Sigmoid colon (tissue), 7 donors: ENCODE results near the gene ADARB2. TPM values are rescaled to one million over a fixed set of nuclear protein-coding genes. Genes with fewer than 3 reads are reported as not detected.

Experiments
- DNase-seq: peaks from one replicate; pipeline ENCODE4 v3.0.0-alpha.2; 2019
- H3K27ac ChIP-seq, 4 donors: fragments of 200-600 bp; sonication (generic); one replicate each; pipeline ENCODE4 v1.5.1; 2016 to 2019; ENCODE audit warnings: mild to moderate bottlenecking in 1 of 4
- H3K27me3 ChIP-seq, 3 donors: fragments of 200-600 bp; sonication (generic); one replicate each; pipeline ENCODE4 v1.5.1; 2019; ENCODE audit warnings: mild to moderate bottlenecking in 1 of 3
- H3K36me3 ChIP-seq, 4 donors: fragments of 200-600 bp; sonication (generic); one replicate each; pipeline ENCODE4 v1.5.1; 2016 to 2019
- H3K4me1 ChIP-seq, 4 donors: fragments of 200-600 bp; sonication (generic); one replicate each; pipeline ENCODE4 v1.5.1; 2017 to 2019
- H3K4me3 ChIP-seq, 4 donors: fragments of 200-600 bp; sonication (generic); one replicate each; pipeline ENCODE4 v1.5.1; 2017 to 2019; ENCODE audit warnings: mild to moderate bottlenecking in 2 of 4, moderate library complexity in 1 of 4
- H3K9me3 ChIP-seq, 4 donors: fragments of 200-600 bp in 3 of 4; sonication (generic) in 3 of 4; one replicate each; pipeline versions ENCODE4 v1.5.1 to v1.6.1; 2013 to 2019
- EP300 ChIP-seq, 4 donors: sonication (generic); formaldehyde crosslinking; IDR thresholded peaks; one replicate each; pipeline ENCODE4 v1.6.1; 2017; ENCODE audit warnings: antibody characterized with exemption in 4 of 4
- POLR2A ChIP-seq, 2 donors: fragments of 450-650 bp; IDR thresholded peaks; one replicate each; pipeline ENCODE4 v1.6.1; 2016; ENCODE audit warnings: antibody characterized with exemption in 2 of 2, mild to moderate bottlenecking in 2 of 2, moderate library complexity in 2 of 2
- POLR2AphosphoS5 ChIP-seq, 4 donors: sonication (generic); formaldehyde crosslinking; IDR thresholded peaks; one replicate each; pipeline ENCODE4 v1.6.1; 2017; ENCODE audit warnings: antibody characterized with exemption in 4 of 4
- WGBS, 2 donors: extraction: QIAGEN DNeasy Blood & Tissue Kit; methylation state at CpG; one replicate each; pipeline ENCODE4 v1.1.7; 2013; 5-methylcytosine and 5-hydroxymethylcytosine counted together
- intact Hi-C: fragments of 100-400 bp; cut with DNase I; formaldehyde crosslinking; loops from one replicate; pipeline ENCODE4 v1.15.1; 2023
- polyA plus RNA-seq, 3 donors: library from polyadenylated mRNA; stranded (reverse); fragments of 200-250 nt; gene quantifications; one replicate each; pipeline ENCODE4 v1.2.3, GENCODE V29; 2013
- total RNA-seq, 4 donors: library from RNA; depleted of rRNA; stranded (reverse); fragments of >200 nt; gene quantifications; one replicate each; pipeline ENCODE4 v1.1.0, GENCODE V29; 2016
- TF ChIP-seq, protein P1 (sequence below), 4 experiments: fragments of 450-650 bp in 3 of 4; fragments of 200-600 bp in 1 of 4; IDR thresholded peaks; one replicate each; pipeline ENCODE4 v1.5.1; 2016 to 2019; ENCODE audit warnings: antibody characterized with exemption in 4 of 4, mild to moderate bottlenecking in 3 of 4, moderate library complexity in 2 of 4
- donor health status: healthy with polysubstance abuse.
- donor health status: Bipolar disorder and iron deficiency.
- donor health status: healthy.

The ADARB2 gene
- total and polyA plus RNA-seq, 7 donors: 0.60 to 5.9 (median 3.5) TPM; not detected in 1

DNA sequence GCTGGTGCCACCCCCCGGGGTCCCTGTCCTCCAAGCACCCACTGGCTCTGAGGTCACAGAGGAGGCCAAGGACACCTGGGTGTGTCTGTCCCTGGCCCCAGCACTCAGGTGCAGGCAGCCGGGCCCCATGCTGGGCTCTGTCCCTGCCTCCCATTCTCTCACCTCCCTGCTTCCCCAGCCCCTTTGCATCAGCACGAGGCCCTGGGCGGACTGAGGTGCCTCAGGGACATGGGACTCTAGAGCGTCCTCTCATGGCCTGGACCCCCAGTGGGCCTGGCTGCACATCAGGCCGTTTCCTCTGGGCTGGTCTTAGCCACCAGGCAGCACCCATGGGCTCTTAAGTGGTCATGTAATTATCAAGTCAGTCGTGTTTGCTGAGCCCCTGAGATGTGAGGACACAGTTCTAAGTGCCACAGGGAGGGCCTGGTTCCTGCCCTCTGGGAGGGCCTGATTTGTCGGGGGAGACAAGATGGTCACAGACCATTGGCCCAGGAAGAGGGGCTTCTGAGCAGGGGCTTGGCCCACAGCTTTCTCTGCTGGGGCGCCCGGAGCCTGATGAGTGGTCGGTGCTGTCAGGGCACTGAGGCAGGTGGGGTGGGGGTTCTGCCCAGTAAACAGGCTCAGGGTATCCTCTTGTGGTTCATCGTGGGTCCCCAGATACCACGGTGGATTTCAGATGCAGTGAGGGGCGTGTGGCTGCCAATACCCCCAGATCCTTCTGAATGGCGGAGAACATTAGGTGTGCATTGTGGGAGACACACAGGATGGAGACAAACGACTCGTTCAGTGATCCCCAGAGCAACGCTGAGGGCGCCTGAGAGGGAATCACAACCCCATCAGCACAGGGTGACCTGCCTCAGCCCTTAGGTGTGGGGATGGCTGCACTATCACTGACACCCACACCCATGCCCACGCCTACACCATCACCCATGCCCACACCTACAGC lies 528.7 kb downstream of the ADARB2 start:
- no peak overlapping the region for H3K4me3 ChIP-seq
- no peak overlapping the region for H3K27ac ChIP-seq
- no peaks in the 10 kb centered on the region for H3K27me3 ChIP-seq
- TF ChIP-seq, protein P1, sequence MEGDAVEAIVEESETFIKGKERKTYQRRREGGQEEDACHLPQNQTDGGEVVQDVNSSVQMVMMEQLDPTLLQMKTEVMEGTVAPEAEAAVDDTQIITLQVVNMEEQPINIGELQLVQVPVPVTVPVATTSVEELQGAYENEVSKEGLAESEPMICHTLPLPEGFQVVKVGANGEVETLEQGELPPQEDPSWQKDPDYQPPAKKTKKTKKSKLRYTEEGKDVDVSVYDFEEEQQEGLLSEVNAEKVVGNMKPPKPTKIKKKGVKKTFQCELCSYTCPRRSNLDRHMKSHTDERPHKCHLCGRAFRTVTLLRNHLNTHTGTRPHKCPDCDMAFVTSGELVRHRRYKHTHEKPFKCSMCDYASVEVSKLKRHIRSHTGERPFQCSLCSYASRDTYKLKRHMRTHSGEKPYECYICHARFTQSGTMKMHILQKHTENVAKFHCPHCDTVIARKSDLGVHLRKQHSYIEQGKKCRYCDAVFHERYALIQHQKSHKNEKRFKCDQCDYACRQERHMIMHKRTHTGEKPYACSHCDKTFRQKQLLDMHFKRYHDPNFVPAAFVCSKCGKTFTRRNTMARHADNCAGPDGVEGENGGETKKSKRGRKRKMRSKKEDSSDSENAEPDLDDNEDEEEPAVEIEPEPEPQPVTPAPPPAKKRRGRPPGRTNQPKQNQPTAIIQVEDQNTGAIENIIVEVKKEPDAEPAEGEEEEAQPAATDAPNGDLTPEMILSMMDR (IDR thresholded peaks at IDR 0.05): no peak
- TF ChIP-seq POLR2AphosphoS5 (IDR thresholded peaks at IDR 0.05): no peak
- no peak for TF ChIP-seq EP300 (IDR thresholded peaks at IDR 0.05)
- TF ChIP-seq POLR2A (IDR thresholded peaks at IDR 0.05): no peak
- 90 to 91% methylated on average over 20 of the region's 20 CpGs for WGBS, 2 donors
- H3K9me3 ChIP-seq: no peaks in the 10 kb centered on the region
- no peaks in the 10 kb centered on the region for H3K36me3 ChIP-seq
- intact Hi-C loops: no loop called here
- H3K4me1 ChIP-seq: no peaks in the 10 kb centered on the region
- DNase-seq: no peak

DNA sequence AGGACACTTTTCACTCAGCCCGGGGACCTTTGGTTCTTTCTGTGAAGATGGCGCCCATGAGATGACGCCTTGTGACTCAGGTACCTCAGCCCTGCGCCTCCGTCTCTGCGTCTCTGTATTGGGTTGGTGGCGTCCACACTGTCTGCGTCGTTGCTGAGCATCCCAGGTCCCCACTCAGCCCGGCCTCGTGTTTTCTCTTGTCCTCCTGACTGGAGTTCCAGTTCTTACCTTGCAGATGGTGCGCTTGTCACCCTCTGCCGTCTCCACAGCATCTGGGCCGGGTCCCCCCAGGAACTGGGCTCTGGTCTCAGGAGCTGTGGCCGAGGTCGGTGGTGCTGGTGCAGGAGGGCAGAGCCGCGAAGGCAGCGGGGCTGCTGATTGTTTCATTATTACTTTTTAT lies 530.7 kb downstream of the ADARB2 start:
- TF ChIP-seq EP300 (IDR thresholded peaks at IDR 0.05) (no peak), POLR2A (IDR thresholded peaks at IDR 0.05) (no peak), POLR2AphosphoS5 (IDR thresholded peaks at IDR 0.05) (no peak)
- TF ChIP-seq, protein P1 (IDR thresholded peaks at IDR 0.05): no peak
- intact Hi-C loops: no loop called here
- Histone ChIP-seq H3K27ac (no peak overlapping the region), H3K4me3 (no peak overlapping the region), H3K4me1 (no peaks in the 10 kb centered on the region), H3K36me3 (no peaks in the 10 kb centered on the region), H3K9me3 (no peaks in the 10 kb centered on the region), H3K27me3 (no peaks in the 10 kb centered on the region)
- DNase-seq: no peak
- WGBS, 2 donors: 94 to 96% methylated on average over 19 of the region's 19 CpGs

DNA sequence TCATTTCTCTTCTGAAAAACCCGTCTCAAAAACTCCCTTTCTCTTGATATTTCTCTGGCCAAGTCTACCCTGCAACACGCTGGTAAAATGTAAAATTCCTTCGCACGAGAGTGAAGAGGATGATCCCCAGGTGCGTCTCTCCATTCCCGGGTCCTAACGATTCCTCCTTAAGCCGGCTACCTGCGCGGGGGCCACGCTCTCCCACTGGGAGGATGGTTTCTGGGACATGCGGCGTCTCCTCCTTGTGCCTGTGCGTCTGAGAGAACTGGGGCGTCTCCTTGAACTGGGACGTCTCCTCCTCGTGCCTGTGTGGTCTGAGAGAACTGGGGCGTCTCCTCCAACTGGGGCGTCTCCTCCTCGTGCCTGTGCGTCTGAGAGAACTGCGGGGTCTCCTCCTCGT lies 531.2 kb downstream of the ADARB2 start:
- 91% methylated on average over 23 of the region's 23 CpGs for WGBS, 2 donors
- H3K27me3 ChIP-seq: no peaks in the 10 kb centered on the region
- TF ChIP-seq POLR2A (IDR thresholded peaks at IDR 0.05) (no peak), POLR2AphosphoS5 (IDR thresholded peaks at IDR 0.05) (no peak), EP300 (IDR thresholded peaks at IDR 0.05) (no peak)
- TF ChIP-seq, protein P1 (IDR thresholded peaks at IDR 0.05): no peak
- no peak for DNase-seq
- H3K4me1 ChIP-seq: no peaks in the 10 kb centered on the region
- H3K4me3 ChIP-seq: no peak overlapping the region
- H3K9me3 ChIP-seq: no peaks in the 10 kb centered on the region
- H3K36me3 ChIP-seq: no peaks in the 10 kb centered on the region
- H3K27ac ChIP-seq: no peak overlapping the region
- intact Hi-C loops: no loop called here

DNA sequence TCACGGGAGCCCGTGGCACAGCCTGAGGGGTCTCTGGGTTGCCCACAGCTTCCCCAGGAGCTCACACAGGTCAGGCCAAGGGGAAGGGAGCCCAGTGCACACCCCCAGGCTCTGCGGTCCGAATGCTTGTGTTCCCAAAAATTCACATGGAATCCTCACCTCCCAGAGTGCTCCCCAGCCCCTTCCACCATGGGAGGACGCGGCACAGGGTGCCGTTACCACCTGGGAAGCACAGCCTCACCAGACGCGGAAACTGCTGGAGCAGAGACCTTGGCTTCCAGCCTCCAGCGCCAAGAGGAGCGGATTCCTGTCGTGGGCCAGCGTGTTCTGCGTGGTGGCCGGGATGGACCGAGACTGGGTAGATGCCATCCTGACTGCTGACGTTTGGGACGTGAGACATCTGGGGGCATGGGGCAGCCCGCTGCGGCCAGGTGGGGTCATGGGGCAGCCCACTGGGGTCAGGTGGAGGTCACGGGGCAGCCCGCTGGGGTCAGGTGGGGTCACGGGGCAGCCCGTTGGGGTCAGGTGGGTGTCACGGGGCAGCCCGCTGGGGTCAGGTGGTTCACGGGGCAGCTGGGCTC lies 531.8 kb downstream of the ADARB2 start:
- no peak for DNase-seq
- no peaks in the 10 kb centered on the region for H3K36me3 ChIP-seq
- no peaks in the 10 kb centered on the region for H3K9me3 ChIP-seq
- H3K27ac ChIP-seq: no peak overlapping the region
- intact Hi-C loops: no loop called here
- H3K4me3 ChIP-seq: no peak overlapping the region
- 94% methylated on average over 27 of the region's 27 CpGs for WGBS, 2 donors
- no peaks in the 10 kb centered on the region for H3K27me3 ChIP-seq
- H3K4me1 ChIP-seq: no peaks in the 10 kb centered on the region
- TF ChIP-seq EP300 (IDR thresholded peaks at IDR 0.05): no peak
